ENCODE data around the gene JAM2.
A peak's percentile ranks its signal among the peaks of the same experiment; 100 is the strongest.
"Not testable (repeated sequence)": the region's sequence is repeated elsewhere in the genome, so short reads cannot be mapped to it uniquely, and the experiment has no call there.

Gene JAM2

GRCh38 chr21:25638660-25639550, at the start of gene JAM2:
Gene JAM2 (plus strand): TSS chr21:25639258. CDS start chr21:25639822, 564 bp downstream.
- Histone ChIP-seq H3K9ac (ENCODE audit: low read length) (peak within 1 kb of the TSS; percentile 40), H3K4me1 (ENCODE audit: control insufficient read depth, insufficient read depth, low read length) (no peaks in the 10 kb centered on the region), H3K27me3 (ENCODE audit: control insufficient read depth, insufficient read depth, low read length) (peaks cover 45% of the 10 kb centered on the region), H3K36me3 (ENCODE audit: control insufficient read depth, insufficient read depth, low read length) (no peaks in the 10 kb centered on the region), H3K4me3 (ENCODE audit: low read depth, low read length) (peak within 1 kb of the TSS; percentile 72), H3K9me3 (ENCODE audit: control insufficient read depth, insufficient read depth, low read depth, low read length) (no peaks in the 10 kb centered on the region), H3K27ac (ENCODE audit: low read depth, low read length) (no peak within 1 kb of the TSS)

GRCh38 chr21:25589887-25590286, 49.2 kb upstream of the JAM2 start:
- H3K4me1 ChIP-seq (ENCODE audit: control insufficient read depth, insufficient read depth, low read length) = no peaks in the 10 kb centered on the region
- no peaks in the 10 kb centered on the region for H3K27me3 ChIP-seq (ENCODE audit: control insufficient read depth, insufficient read depth, low read length)
- H3K36me3 ChIP-seq (ENCODE audit: control insufficient read depth, insufficient read depth, low read length) = peaks cover 81% of the 10 kb centered on the region
- no peak overlapping the region for H3K9ac ChIP-seq (ENCODE audit: low read length)
- no peak overlapping the region for H3K4me3 ChIP-seq (ENCODE audit: low read depth, low read length)
- no peaks in the 10 kb centered on the region for H3K9me3 ChIP-seq (ENCODE audit: control insufficient read depth, insufficient read depth, low read depth, low read length)
- no peak overlapping the region for H3K27ac ChIP-seq (ENCODE audit: low read depth, low read length)

GRCh38 chr21:25607151-25608043, 31.7 kb upstream of the JAM2 start, which contains the start of gene MRPL39:
Gene MRPL39 (minus strand): TSS chr21:25607481. CDS start chr21:25607475, 6 bp downstream.
- Histone ChIP-seq H3K27ac (ENCODE audit: low read depth, low read length) (peak within 1 kb of the TSS; percentile 95), H3K27me3 (ENCODE audit: control insufficient read depth, insufficient read depth, low read length) (no peaks in the 10 kb centered on the region), H3K4me1 (ENCODE audit: control insufficient read depth, insufficient read depth, low read length) (0 out of 2 replicates have a peak, but pooled peaks cover 10% of the 10 kb centered on the region), H3K9ac (ENCODE audit: low read length) (peak within 1 kb of the TSS; percentile 98), H3K36me3 (ENCODE audit: control insufficient read depth, insufficient read depth, low read length) (peaks cover 36% of the 10 kb centered on the region), H3K4me3 (ENCODE audit: low read depth, low read length) (peak within 1 kb of the TSS; percentile 99), H3K9me3 (ENCODE audit: control insufficient read depth, insufficient read depth, low read depth, low read length) (no peaks in the 10 kb centered on the region)

GRCh38 chr21:25608044-25608737, 30.9 kb upstream of the JAM2 start:
- H3K9ac ChIP-seq (ENCODE audit: low read length) = no peak overlapping the region
- peaks cover 28% of the 10 kb centered on the region for H3K36me3 ChIP-seq (ENCODE audit: control insufficient read depth, insufficient read depth, low read length)
- no peak overlapping the region for H3K27ac ChIP-seq (ENCODE audit: low read depth, low read length)
- H3K9me3 ChIP-seq (ENCODE audit: control insufficient read depth, insufficient read depth, low read depth, low read length) = no peaks in the 10 kb centered on the region
- 0 out of 2 replicates have a peak, but pooled peaks cover 10% of the 10 kb centered on the region for H3K4me1 ChIP-seq (ENCODE audit: control insufficient read depth, insufficient read depth, low read length)
- H3K4me3 ChIP-seq (ENCODE audit: low read depth, low read length) = peak overlapping the region; percentile 99
- H3K27me3 ChIP-seq (ENCODE audit: control insufficient read depth, insufficient read depth, low read length) = no peaks in the 10 kb centered on the region

- Histone ChIP-seq H3K27ac (ENCODE audit: low read depth, low read length) (no peak overlapping the region), H3K9ac (ENCODE audit: low read length) (no peak overlapping the region), H3K4me1 (ENCODE audit: control insufficient read depth, insufficient read depth, low read length) (no peaks in the 10 kb centered on the region), H3K27me3 (ENCODE audit: control insufficient read depth, insufficient read depth, low read length) (no peaks in the 10 kb centered on the region), H3K36me3 (ENCODE audit: control insufficient read depth, insufficient read depth, low read length) (no peaks in the 10 kb centered on the region), H3K9me3 (ENCODE audit: control insufficient read depth, insufficient read depth, low read depth, low read length) (no peaks in the 10 kb centered on the region), H3K4me3 (ENCODE audit: low read depth, low read length) (no peak overlapping the region)
These were observed 24.6 kb upstream of the JAM2 start for GRCh38 chr21:25614441-25614840.

- Histone ChIP-seq H3K9me3 (ENCODE audit: control insufficient read depth, insufficient read depth, low read depth, low read length) (no peaks in the 10 kb centered on the region), H3K4me3 (ENCODE audit: low read depth, low read length) (no peak overlapping the region), H3K4me1 (ENCODE audit: control insufficient read depth, insufficient read depth, low read length) (no peaks in the 10 kb centered on the region), H3K27me3 (ENCODE audit: control insufficient read depth, insufficient read depth, low read length) (no peaks in the 10 kb centered on the region), H3K9ac (ENCODE audit: low read length) (no peak overlapping the region), H3K36me3 (ENCODE audit: control insufficient read depth, insufficient read depth, low read length) (no peaks in the 10 kb centered on the region), H3K27ac (ENCODE audit: low read depth, low read length) (no peak overlapping the region)
These were observed 23.2 kb upstream of the JAM2 start for GRCh38 chr21:25615880-25616279.

- H3K4me1 ChIP-seq (ENCODE audit: control insufficient read depth, insufficient read depth, low read length) = no peaks in the 10 kb centered on the region
- no peaks in the 10 kb centered on the region for H3K27me3 ChIP-seq (ENCODE audit: control insufficient read depth, insufficient read depth, low read length)
- no peak overlapping the region for H3K27ac ChIP-seq (ENCODE audit: low read depth, low read length)
- no peak overlapping the region for H3K4me3 ChIP-seq (ENCODE audit: low read depth, low read length)
- H3K36me3 ChIP-seq (ENCODE audit: control insufficient read depth, insufficient read depth, low read length) = no peaks in the 10 kb centered on the region
- H3K9me3 ChIP-seq (ENCODE audit: control insufficient read depth, insufficient read depth, low read depth, low read length) = no peaks in the 10 kb centered on the region
- no peak overlapping the region for H3K9ac ChIP-seq (ENCODE audit: low read length)
These were observed 19.9 kb upstream of the JAM2 start for GRCh38 chr21:25619198-25619597.

- no peaks in the 10 kb centered on the region for H3K36me3 ChIP-seq (ENCODE audit: control insufficient read depth, insufficient read depth, low read length)
- no peak overlapping the region for H3K27ac ChIP-seq (ENCODE audit: low read depth, low read length)
- no peak overlapping the region for H3K4me3 ChIP-seq (ENCODE audit: low read depth, low read length)
- no peaks in the 10 kb centered on the region for H3K4me1 ChIP-seq (ENCODE audit: control insufficient read depth, insufficient read depth, low read length)
- H3K27me3 ChIP-seq (ENCODE audit: control insufficient read depth, insufficient read depth, low read length) = no peaks in the 10 kb centered on the region
- H3K9ac ChIP-seq (ENCODE audit: low read length) = no peak overlapping the region
- no peaks in the 10 kb centered on the region for H3K9me3 ChIP-seq (ENCODE audit: control insufficient read depth, insufficient read depth, low read depth, low read length)
These were observed 14.5 kb upstream of the JAM2 start for GRCh38 chr21:25624511-25624910.

GRCh38 chr21:25625036-25625435, 14.0 kb upstream of the JAM2 start:
- Histone ChIP-seq H3K27me3 (ENCODE audit: control insufficient read depth, insufficient read depth, low read length) (no peaks in the 10 kb centered on the region), H3K27ac (ENCODE audit: low read depth, low read length) (no peak overlapping the region), H3K4me1 (ENCODE audit: control insufficient read depth, insufficient read depth, low read length) (no peaks in the 10 kb centered on the region), H3K9me3 (ENCODE audit: control insufficient read depth, insufficient read depth, low read depth, low read length) (no peaks in the 10 kb centered on the region), H3K4me3 (ENCODE audit: low read depth, low read length) (no peak overlapping the region), H3K36me3 (ENCODE audit: control insufficient read depth, insufficient read depth, low read length) (no peaks in the 10 kb centered on the region), H3K9ac (ENCODE audit: low read length) (no peak overlapping the region)

- not testable (repeated sequence) for H3K27ac ChIP-seq (ENCODE audit: low read depth, low read length); H3K27me3 ChIP-seq (ENCODE audit: control insufficient read depth, insufficient read depth, low read length); H3K36me3 ChIP-seq (ENCODE audit: control insufficient read depth, insufficient read depth, low read length); H3K4me3 ChIP-seq (ENCODE audit: low read depth, low read length); H3K9ac ChIP-seq (ENCODE audit: low read length); H3K4me1 ChIP-seq (ENCODE audit: control insufficient read depth, insufficient read depth, low read length); H3K9me3 ChIP-seq (ENCODE audit: control insufficient read depth, insufficient read depth, low read depth, low read length)
These were observed 13.1 kb upstream of the JAM2 start for GRCh38 chr21:25625776-25626555.

Measured in HUES6 (cell line).